Smooth muscle cell of trachea (primary cell): ENCODE measurements around the gene MON1B. TPM values are rescaled to one million over a fixed set of nuclear protein-coding genes. Genes with fewer than 3 reads are reported as not detected.

Source experiments
- total RNA-seq: library from RNA; depleted of rRNA; stranded (reverse); fragments of >200 nt; gene quantifications from 2 replicates; pipeline ENCODE4 v1.2.1, GENCODE V29; 2014

The MON1B gene
- 11.3 and 13.9 TPM in 2 replicates for total RNA-seq

GRCh38 chr16:77190478-77191258 lies at the start of gene MON1B:
Gene MON1B, plus strand, starts transcription at chr16:77191190. Its CDS starts 296 bp downstream, at chr16:77191486.

GRCh38 chr16:77199211-77199610 lies 8.2 kb downstream of the MON1B start, which contains the start of gene SYCE1L:
Gene SYCE1L, plus strand, starts transcription at chr16:77199408. Its CDS starts 44 bp downstream, at chr16:77199452.

Other genes starting within 250 kb of the MON1B start
- 0.50 and 0.58 TPM in 2 replicates for gene SYCE1L, start 8.2 kb downstream of the MON1B start, total RNA-seq
- gene ADAMTS18, start 243.8 kb downstream of the MON1B start, total RNA-seq, result not detected in 2 replicates